HG03442 (cell line): Measurements from ENCODE around the gene LRRC3C.
"Not testable (repeated sequence)": the region's sequence is repeated elsewhere in the genome, so short reads cannot be mapped to it uniquely, and the experiment has no call there.

Experiments
- ATAC-seq: cut with Tn5 transposase; IDR thresholded peaks from one replicate; pipeline ENCODE4 v1.9.1; 2021; ENCODE audit warnings: mild to moderate bottlenecking, moderate library complexity; ENCODE audit not compliant: unreplicated experiment

LRRC3C gene

DNA sequence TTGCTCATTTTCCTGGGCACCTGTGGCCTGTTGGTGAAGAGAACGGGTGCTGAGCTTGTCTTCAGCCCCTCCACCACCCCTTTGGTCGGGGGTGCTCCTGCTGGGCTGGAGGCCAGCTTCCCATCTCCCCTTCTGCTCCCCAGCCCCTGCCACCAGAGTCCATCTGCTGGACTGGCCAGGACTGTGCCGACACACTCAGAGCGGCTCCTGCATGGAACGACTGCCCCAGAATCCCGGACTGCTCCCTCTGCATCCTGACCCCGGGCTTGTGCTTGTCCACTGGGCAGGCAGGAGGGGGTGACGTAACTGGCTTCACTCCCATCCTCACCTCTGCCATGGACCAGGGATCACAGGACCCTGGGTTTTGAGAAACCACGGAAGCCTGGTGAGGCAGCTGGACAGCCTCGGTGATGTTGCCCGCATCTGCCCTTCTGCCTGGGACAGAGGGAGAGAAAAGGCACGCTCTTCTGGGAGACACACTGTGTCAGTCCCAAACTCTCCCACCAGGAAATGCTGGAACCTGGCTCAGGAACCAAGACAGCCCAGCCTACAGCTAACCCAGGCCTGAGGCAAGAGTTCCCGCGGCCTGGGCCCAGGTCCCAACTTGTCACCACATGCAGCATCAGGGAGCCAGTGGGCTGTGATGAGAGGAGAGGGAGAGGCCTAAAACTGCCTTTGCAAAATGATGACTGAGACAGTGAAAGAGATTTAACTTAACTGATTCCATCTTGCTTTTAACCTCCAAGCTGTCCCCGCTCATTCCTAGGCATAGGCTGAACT lies 19.2 kb downstream of the LRRC3C start:
- ATAC-seq, result no peak

DNA sequence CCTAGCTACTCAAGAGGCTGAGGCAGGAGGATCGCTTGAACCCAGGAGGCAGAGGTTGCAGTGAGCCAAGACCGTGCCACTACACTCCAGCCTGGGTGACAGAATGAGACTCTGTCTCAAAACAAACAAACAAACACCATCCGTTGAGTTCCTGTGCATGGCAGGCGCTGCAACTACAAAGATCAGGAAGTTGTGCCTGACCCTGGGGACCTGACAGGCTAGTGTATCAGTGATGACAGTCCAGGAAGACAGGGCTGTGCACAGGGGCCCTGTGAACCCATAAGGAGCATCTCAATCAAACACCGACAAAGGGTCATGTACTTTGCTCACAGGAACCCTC lies 20.9 kb downstream of the LRRC3C start:
- not testable (repeated sequence) for ATAC-seq

DNA sequence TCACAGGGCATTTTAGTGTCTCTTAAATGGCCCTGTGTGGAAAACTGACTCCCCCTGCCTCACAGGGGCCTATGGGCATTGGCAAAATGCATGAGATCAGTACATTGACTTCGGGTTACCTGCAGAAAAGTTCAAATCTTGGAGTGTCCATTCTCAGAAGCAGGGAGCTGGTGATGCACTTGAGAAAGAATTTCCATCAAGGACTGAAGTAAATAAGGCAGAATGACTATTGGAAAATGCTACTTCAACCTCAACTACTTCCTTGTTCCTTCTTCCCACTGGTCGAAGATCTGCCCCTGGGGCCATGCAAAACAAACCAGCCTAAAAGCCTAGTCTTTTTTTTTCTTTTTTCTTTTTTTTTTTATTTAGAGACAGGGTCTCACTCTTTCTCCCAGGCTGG lies 21.5 kb downstream of the LRRC3C start:
- ATAC-seq, result no peak

DNA sequence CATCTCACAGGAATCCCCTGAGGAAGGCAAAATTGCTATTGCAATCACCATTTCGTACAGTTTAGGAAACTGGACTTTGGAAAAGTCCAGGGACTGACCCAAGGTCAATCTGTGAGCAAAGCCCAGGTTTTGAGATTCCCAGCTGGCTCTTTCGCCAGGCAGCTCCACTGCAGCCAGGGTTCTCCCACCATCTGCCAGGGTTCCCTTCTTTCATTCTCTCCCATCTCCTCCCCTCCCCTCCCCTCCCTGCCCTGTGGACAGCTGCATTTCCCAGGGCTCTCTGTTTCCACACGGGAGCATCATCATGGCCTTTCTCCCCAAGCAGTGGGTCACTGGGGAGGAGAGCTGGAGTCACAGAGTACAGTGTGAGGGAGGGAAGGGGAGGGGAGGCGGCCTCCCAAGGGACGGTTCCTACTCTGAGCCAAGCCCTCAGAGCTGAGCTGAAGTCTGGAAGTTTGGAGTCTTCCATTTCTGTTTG lies 23.4 kb downstream of the LRRC3C start:
- no peak for ATAC-seq

DNA sequence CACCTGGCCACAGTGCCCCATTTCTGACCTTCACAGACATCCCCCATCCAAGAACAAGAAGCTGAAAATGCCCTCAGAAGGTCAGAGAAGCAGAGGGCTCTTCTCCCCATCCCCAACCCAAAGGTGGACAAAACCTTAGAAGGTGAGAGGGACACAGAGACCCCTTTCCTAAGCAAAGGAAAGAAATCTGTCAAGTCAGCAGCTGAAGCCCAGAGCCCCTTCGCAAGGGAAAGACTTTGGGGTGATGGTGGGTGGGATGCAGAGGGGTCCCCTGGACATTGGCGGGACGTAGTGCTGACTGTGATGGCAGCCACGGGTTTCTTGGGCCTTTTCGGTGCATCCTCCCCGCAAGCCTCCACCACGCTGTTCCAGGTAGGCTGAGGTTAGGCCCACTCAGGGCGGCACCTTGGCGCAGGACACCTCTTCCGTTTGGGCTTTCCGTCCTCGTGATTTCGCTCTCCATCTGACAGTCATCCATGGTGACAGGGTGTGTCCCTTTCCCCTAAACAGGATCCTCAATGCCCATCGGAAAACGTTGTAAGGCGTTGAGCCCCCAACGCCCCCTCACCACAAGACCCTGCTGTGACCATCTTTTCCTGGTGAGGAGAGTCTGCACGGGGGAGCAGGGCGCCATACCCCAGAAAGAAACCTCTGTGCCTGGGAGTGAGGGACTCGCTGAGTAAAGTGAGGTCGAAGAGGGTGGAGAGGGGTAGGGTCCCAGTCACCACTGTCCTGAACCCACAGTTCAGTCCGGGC lies 24.6 kb downstream of the LRRC3C start:
- no peak for ATAC-seq

DNA sequence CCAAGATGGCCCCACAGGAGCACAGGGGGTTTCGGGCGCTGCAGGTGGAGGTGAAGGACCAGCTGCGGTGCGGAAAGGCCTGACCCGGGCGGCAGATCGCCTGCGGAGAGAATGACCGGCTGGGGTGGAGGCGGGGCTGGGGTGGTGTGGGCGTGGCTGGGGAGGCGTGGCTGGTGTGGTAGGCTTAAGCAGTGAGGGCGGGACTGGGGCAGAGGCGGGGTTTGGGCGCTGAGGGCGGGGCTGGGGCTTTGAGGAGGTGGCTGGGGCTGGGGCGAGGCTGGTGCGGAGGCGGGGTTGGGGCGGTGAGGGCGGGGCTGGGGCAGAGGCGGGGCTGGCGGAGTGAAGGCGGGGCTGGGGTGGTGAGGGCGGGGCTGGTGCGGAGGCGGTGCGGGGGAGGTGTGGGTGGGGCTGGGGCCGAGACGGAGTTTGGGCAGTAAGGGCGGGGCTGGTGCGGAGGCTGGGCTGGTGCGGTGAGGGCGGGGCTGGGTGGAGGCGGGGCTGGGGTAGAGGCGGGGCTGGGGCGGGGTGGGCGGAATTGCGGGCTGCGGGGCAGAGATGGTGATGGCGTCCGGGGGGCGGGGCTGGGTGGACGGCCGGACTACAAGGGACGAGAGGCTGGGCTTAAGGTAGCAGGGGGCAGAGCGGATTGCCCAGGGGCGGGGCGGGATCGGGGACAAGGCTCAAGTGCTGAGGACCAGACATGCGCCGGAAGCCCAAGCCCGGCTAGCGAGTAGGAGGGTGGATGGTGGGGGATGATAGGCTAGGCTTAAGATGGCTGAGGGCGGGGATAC lies 25.3 kb downstream of the LRRC3C start:
- peak; percentile 56 for ATAC-seq

DNA sequence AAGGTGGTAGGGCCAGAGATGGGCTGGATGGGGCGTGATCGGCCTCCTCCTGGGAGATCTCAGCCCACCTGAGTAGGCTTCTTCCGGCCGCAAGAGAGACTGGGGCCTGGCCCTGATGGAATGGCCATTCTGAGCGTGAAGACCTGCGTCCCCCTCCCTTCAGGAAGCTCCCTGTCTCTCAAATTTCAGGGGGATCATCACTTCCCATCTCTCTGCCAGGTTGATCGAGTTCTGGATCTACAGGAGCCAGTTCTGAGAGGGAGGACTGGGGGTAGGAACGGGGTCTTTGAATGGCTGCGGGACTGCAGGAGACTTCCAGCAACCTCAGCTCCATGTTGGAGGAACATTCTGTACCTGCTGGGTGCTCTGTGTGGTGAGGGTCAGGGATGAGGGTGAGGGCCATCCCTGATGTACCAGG lies 25.9 kb downstream of the LRRC3C start:
- ATAC-seq, result no peak

DNA sequence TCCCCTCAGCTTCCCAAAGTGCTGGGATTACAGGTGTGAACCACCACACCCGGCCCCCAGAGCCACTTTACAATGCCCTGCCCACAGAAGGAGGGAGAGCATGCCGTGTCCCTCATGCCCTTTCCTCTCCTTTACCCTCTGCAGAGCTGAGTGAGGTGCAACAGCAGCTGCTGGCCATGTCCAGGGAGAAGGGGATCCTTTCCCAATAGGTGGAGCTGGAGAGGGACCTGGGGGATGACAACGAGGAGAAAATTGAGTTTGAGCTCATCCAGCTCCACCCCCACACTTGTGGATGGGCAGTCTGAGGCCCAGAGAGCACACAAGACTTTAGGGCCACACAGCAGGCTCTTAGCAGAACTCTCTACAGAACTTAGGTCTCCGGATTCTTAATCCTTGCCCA lies 27.3 kb downstream of the LRRC3C start:
- no peak for ATAC-seq

DNA sequence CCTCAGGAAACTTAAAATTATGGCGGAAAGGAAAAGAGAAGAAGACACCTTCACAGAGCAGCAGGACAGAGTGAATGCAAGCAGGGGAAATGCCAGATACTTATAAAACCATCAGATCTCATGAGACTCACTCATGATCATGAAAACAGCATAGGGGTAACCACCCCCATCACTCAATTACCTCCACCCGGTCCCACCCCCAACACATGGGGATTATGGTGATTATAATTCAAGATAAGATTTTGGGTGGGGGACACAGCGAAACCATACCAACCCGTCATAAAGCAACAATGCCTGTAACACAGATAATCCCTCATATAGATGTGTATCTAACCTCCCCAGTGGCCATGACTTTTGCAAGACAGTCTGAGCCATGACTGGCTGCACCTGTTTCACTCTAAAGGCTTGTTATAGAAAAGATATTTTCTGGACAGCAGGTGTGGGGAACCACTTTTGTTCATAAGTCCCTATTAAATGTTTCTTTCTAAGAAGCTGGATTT lies 28.2 kb downstream of the LRRC3C start:
- no peak for ATAC-seq

DNA sequence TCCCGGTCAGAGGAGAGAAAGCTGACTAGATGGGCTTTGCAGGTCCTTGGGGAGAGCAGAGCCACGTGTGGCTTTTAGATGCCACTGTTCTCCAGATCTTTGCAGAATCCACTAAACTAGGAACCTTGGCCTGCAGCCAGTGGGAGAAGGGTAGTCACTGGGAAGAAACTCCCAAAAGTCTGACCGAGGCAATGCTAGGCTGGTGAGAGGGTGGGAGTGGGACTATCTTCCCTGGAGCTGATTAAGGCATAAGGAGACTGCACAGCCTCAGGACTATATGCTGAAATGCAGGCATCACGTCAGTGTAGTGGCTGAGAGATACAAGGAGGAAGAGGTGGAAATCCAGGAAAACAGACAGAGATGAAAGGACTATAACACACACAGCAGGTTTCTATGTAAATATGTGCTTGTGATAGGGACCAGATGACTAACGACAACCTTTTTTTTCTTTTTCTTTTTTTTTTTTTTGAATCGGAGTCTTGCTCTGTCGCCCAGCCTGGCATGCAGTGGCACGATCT lies 33.1 kb downstream of the LRRC3C start:
- no peak for ATAC-seq

DNA sequence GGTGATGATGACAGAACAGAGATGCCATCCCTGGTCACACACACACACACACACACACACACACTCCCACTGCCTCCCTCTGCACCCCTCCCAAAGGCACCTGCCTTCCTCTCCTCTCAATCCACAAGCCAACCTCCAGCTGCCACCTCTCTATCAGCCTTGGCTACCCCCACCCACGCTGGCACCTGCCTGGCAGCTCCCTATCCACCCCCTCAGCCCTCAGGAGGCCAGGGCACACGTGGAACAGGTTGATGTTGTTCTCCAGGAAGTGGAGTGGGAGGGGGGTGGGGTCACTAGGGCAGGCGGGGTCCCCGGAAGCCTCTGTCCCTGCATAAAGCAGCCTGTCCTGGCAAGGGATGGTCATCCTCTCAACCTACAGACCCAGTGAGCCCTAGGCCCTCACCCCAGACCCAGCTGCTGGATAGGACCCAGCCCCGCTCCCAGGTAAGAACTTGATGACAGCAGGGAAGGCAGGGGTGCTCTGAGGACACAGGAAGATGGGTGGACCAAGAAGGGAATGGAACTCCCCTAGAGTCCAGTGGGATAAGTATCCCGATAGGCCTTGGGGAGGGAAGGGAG lies 35.2 kb downstream of the LRRC3C start, which contains the start of gene GSDMA:
TSS of gene GSDMA (plus strand) at position 363 of the 579 bp plus-strand sequence. CDS start 2,684 bp downstream, outside the sequence.
- no peak for ATAC-seq

DNA sequence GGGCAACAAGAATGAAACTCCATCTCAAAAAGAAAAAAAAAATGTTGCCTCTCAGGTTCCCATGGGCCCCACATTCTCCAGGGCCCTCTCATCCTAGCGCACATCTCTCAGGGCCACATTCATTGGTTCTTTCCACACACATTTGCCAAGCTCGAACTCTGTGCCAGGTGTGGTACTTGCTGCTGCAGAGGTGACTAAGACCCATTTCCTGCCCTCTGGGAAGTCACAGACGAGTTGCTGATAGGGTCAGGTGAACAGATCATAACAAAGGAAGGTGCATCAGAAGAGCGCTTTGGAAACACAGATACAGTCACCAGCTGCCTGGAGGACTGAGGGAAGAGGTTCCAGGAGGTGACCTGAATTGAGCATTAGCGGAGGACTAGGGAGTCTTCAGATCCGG lies 36.3 kb downstream of the LRRC3C start:
- ATAC-seq, result no peak

DNA sequence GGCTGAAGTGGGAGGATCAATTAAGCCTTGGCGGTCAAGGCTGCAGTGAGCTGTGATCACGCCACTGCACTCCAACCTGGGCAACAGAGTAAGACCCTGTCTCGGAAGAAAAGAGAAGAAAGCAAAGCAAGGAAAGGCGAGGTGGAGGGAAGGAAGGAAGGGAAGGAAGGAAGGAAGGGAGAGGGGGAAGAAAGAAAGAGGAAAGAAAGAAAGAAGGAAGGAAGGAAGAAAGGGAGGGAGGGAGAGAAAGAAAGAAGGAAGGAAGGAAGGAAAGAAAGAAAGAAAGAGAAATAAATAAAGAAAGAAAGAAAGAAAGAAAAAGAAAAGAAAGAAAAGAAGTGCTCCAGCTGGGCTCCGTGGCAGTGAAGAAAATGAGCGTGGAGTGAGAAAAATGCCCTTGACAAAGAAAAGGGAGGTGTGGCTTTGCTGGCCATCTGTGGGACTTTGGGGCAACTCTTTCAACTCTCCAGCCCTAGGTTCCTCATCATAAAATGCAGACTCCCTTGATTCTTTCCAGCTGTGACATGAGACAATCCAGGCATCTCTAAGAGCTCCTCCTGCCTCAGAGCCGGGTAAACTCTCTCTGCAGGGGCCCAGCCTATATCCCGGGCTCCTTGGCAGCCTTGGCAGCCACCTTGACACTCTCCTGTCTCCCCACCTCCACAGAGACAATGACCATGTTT lies 37.6 kb downstream of the LRRC3C start:
- no peak for ATAC-seq

DNA sequence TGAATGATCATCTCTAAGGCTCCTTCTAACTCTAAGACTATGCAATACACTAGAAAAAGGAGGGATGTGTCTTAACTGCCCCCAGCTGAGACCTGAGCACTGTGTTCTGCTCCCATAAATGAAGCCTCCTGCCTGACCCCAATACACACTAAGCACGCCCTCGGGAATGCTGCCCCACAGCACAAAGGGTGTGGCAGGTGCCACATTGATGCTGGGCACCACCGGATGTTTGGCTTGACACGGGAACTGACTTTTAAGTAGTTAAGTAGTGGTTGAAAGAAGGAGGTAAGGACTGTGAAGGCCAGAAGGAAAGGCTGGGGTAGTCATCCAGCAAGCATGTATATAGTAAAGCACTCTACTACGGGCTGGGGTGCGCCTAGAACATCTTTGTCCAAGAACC lies 39.2 kb downstream of the LRRC3C start:
- no peak for ATAC-seq

DNA sequence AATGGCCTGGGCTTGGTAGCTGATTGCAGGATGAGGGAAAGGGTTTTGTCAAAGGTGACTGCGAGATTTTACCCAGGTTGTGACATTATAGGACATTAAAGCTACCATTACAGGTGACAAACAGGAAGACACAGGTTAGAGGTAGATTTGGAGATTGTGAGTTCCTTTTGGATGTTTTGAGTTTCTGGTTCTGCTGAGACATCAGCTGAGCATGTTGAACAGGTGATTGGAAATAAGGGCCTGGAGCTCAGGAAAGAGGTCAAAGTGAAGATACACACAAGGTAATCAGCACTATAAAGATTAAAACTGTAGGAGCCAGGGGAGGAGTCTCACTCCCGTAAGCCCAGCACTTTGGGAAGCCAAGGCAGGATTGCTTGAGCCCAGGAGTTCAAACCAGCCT lies 41.2 kb downstream of the LRRC3C start:
- ATAC-seq, result no peak

DNA sequence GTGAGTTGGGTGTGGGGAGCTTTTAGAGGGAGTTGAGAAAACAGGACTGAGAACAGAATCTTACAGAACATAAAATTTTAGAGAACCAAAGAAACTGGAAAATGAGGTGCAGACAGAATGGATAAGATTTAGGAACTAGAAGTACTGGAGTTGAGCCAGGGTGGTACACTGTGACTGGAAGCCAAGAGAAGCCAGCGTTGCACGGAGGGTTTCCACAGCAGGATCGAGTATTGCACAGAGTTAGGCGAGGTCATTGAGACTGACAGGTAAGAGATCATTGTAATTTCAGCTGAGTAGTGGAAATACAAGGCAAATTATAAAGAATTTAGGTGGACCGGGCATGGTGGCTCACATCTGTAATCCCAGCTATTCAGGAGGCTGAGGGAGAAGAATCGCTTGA lies 41.8 kb downstream of the LRRC3C start:
- no peak for ATAC-seq

DNA sequence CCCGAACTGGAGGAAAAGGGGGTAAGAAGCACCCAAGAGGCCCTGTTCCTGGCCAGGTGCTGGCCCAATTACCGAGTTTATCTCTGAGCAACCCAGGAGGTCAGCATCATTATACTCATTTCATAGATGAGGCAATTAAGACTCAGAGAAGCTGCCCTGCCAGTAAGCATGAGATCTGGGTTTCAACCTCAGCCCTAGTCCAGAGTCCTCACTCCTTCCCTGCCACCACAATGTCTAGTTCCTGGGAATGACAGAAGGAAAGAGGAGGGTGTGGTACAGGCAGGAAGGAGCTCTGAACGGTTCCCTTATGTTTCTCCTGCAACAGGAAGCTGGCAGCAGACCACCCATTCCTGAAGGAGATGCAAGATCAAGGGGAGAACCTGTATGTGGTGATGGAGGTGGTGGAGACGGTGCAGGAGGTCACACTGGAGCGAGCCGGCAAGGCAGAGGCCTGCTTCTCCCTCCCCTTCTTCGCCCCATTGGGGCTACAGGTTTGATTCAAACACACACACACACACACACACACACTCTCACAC lies 42.7 kb downstream of the LRRC3C start:
- no peak for ATAC-seq

DNA sequence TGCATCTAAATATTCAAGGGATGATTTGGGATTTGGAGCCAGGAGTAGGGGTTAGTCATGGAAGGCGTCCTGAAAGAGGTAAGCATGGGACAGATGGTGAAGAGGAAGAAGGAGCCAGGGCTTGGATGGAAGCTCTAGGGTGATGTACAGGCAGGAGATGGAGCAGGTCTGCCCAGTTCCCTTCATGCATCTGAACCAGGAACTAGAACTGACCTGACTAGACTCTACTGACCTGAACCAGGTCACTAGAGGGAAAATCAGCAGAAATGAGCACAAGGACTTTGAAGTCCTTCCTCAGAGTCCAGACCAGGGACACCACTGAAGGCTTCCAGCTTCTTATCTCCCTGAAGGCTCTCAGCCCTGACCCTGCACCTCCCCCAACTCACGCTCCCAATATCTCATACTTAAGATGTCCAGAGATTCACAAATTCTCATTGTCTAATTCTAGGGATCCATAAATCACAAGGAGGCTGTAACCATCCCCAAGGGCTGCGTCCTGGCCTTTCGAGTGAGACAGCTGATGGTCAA lies 43.6 kb downstream of the LRRC3C start:
- no peak for ATAC-seq

DNA sequence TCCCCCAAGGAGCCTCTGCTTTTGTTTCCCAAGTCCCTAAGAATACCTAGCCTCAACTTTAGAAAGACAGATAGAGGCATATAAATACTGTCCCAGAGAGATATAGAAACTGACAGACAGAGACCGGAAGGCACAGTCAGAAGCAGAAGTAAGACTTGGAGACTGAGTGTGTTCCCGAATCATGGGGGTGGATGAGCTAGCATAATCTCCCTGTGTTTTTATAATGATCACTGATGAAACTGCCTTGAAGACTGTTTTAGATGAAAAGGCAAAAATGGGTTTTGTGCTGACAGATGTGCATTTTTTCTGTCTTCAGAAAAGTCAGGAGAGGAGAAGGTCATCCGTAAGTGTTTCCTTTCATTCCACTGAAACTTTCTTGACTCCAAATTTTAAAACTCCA lies 44.7 kb downstream of the LRRC3C start:
- no peak for ATAC-seq

DNA sequence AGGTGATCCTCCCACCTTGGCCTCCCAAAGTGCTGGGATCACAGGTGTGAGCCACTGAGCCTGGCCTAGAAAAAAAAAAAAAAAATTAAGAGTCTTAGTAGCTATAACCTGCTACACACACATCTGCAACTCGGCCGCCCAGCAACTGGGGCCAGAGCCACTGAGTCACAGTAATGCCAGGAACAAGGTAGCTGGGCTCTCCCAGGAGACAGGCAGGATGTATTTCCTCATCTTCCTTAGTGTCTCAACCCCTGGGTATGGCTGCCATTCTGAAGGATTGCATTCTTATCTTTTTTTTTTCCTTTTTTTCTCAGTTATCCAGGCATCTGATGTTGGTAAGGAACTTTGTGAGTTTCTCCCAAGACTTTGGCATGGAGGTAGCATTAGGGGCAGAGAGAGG lies 46.0 kb downstream of the LRRC3C start:
- no peak for ATAC-seq
